ENCODE data around the gene TNFRSF8. TPM values are rescaled to one million over a fixed set of nuclear protein-coding genes. Genes with fewer than 3 reads are reported as not detected.

Gene TNFRSF8
- total and polyA plus RNA-seq, 9 of the 15 experiments (the other 6 are each of a cell fraction or from before 2014, with no cell fraction given): 3.5 to 38.4 (median 17.1) TPM

GRCh38 chr1:12173631-12174121 lies 110.6 kb downstream of the TNFRSF8 start (continued):
- TF ChIP-seq DEAF1 (CRISPR knock-in tag; IDR thresholded peaks at IDR 0.05) (no peak), SIN3A (IDR thresholded peaks at IDR 0.05; ENCODE audit: borderline replicate concordance in 2 of 2, control insufficient read depth in 1 of 2, low read depth in 2 of 2, low read length in 2 of 2) (no peak), CXXC5 (CRISPR knock-in tag; IDR thresholded peaks at IDR 0.05) (0 out of 2 replicates have a peak, but pooled peaks have one; percentile 6), EP400 (IDR thresholded peaks at IDR 0.05) (no peak; the same call in 1 of the 2 replicates), ZKSCAN8 (CRISPR knock-in tag; IDR thresholded peaks at IDR 0.05) (no peak), RFX1 (IDR thresholded peaks at IDR 0.05) (no peak), HINFP (tag; conservative IDR thresholded peaks at IDR 0.05; ENCODE audit: low read depth) (no peak), BMI1 (IDR thresholded peaks at IDR 0.05; ENCODE audit: low read length) (no peak), ZNF699 (CRISPR knock-in tag; IDR thresholded peaks at IDR 0.05; ENCODE audit: insufficient replicate concordance) (no peak), ARID3B (CRISPR knock-in tag; IDR thresholded peaks at IDR 0.05; ENCODE audit: borderline replicate concordance) (no peak), ZNF217 (CRISPR knock-in tag; IDR thresholded peaks at IDR 0.05) (no peak), KHSRP (IDR thresholded peaks at IDR 0.05) (0 out of 2 replicates have a peak, but pooled peaks have one; percentile 14), ARID1B (IDR thresholded peaks at IDR 0.05) (no peak), NR2F6 (CRISPR knock-in tag; IDR thresholded peaks at IDR 0.05) (no peak), CREBBP (IDR thresholded peaks at IDR 0.05; ENCODE audit: low read depth, low read length) (no peak), ESRRA (IDR thresholded peaks at IDR 0.05; ENCODE audit: borderline replicate concordance, low read depth) (peak; percentile 67; the same call in 1 of the 2 replicates), NFATC3 (IDR thresholded peaks at IDR 0.05) (no peak), NFIC (IDR thresholded peaks at IDR 0.05) (peak; percentile 70), CBX8 (IDR thresholded peaks at IDR 0.05; ENCODE audit: borderline replicate concordance, extremely low read depth, low read depth, low read length, poor library complexity, severe bottlenecking) (no peak), HES1 (IDR thresholded peaks at IDR 0.05; ENCODE audit: low read depth) (no peak), NFXL1 (CRISPR knock-in tag; IDR thresholded peaks at IDR 0.05) (no peak)
- TF ChIP-seq, protein P1, sequence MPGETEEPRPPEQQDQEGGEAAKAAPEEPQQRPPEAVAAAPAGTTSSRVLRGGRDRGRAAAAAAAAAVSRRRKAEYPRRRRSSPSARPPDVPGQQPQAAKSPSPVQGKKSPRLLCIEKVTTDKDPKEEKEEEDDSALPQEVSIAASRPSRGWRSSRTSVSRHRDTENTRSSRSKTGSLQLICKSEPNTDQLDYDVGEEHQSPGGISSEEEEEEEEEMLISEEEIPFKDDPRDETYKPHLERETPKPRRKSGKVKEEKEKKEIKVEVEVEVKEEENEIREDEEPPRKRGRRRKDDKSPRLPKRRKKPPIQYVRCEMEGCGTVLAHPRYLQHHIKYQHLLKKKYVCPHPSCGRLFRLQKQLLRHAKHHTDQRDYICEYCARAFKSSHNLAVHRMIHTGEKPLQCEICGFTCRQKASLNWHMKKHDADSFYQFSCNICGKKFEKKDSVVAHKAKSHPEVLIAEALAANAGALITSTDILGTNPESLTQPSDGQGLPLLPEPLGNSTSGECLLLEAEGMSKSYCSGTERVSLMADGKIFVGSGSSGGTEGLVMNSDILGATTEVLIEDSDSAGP (CRISPR knock-in tag; IDR thresholded peaks at IDR 0.05): no peak
